GM23338 (cell line): ENCODE data around the gene CYSLTR2. TPM values are rescaled to one million over a fixed set of nuclear protein-coding genes. Genes with fewer than 3 reads are reported as not detected.

Experiments
- ATAC-seq: fragments of 200-7000 bp; cut with Tn5 transposase; 3 replicates; pipeline ENCODE4 v1.9.1; 2020
- DNase-seq: peaks from one replicate; pipeline ENCODE4 v3.0.0-alpha.2; 2015; ENCODE audit warnings: low spot score
- H2AFZ ChIP-seq: fragments of 200-600 bp; sonication (generic); 2 replicates; pipeline ENCODE4 v1.8.0; 2016; ENCODE audit warnings: antibody characterized with exemption, mild to moderate bottlenecking, moderate library complexity
- H3F3A ChIP-seq: fragments of 200-600 bp; sonication (generic); replicated peaks from 2 replicates; pipeline ENCODE4 v1.8.0; 2017; ENCODE audit warnings: antibody characterized with exemption, mixed run types, low read depth
- H3K27ac ChIP-seq: fragments of 200-600 bp; sonication (generic); 2 replicates; pipeline ENCODE4 v1.6.1; 2016; ENCODE audit warnings: low read depth
- H3K27me3 ChIP-seq: fragments of 200-600 bp; sonication (generic); 2 replicates; pipeline ENCODE4 v1.8.0; 2016; ENCODE audit warnings: mild to moderate bottlenecking, mixed run types, moderate library complexity; ENCODE audit not compliant: insufficient read depth
- H3K36me3 ChIP-seq: fragments of 200-600 bp; sonication (generic); 2 replicates; pipeline ENCODE4 v1.8.0; 2016; ENCODE audit warnings: mild to moderate bottlenecking; ENCODE audit not compliant: insufficient read depth
- H3K4me1 ChIP-seq: fragments of 200-600 bp; sonication (generic); 2 replicates; pipeline ENCODE4 v1.8.0; 2016; ENCODE audit warnings: mild to moderate bottlenecking, moderate library complexity; ENCODE audit not compliant: insufficient read depth
- H3K4me2 ChIP-seq: fragments of 200-600 bp; sonication (generic); 2 replicates; pipeline ENCODE4 v1.7.1; 2017; ENCODE audit warnings: mixed run types
- H3K4me3 ChIP-seq: fragments of 200-600 bp; sonication (generic); 2 replicates; pipeline ENCODE4 v1.6.1; 2016; ENCODE audit warnings: mixed run types
- H3K79me2 ChIP-seq: fragments of 200-600 bp; sonication (generic); replicated peaks from 2 replicates; pipeline ENCODE4 v1.8.0; 2017; ENCODE audit warnings: mild to moderate bottlenecking; ENCODE audit not compliant: insufficient read depth
- H3K9me2 ChIP-seq: fragments of 200-600 bp; sonication (generic); 2 replicates; pipeline ENCODE4 v1.8.0; 2017; ENCODE audit not compliant: insufficient read depth
- H4K20me1 ChIP-seq: fragments of 200-600 bp; sonication (generic); replicated peaks from 2 replicates; pipeline ENCODE4 v1.8.0; 2017; ENCODE audit warnings: mild to moderate bottlenecking; ENCODE audit not compliant: insufficient read depth
- H3K27ac Mint-ChIP-seq: 2 replicates; pipeline ENCODE4 v1.8.0; 2020; ENCODE audit warnings: inconsistent platforms, mild to moderate bottlenecking, moderate library complexity, mixed read lengths
- H3K27me3 Mint-ChIP-seq: 3 replicates; pipeline ENCODE4 v1.8.0; 2022; ENCODE audit warnings: low read depth, mild to moderate bottlenecking, moderate library complexity, mixed read lengths, inconsistent platforms; ENCODE audit not compliant: insufficient read depth, poor library complexity
- H3K36me3 Mint-ChIP-seq: 3 replicates; pipeline ENCODE4 v1.8.0; 2021; ENCODE audit warnings: low read depth, mild to moderate bottlenecking, inconsistent platforms, moderate library complexity, mixed read lengths
- H3K4me1 Mint-ChIP-seq: 3 replicates; pipeline ENCODE4 v1.8.0; 2020; ENCODE audit warnings: mild to moderate bottlenecking, inconsistent platforms, mixed read lengths
- H3K4me3 Mint-ChIP-seq: 3 replicates; pipeline ENCODE4 v1.8.0; 2021; ENCODE audit warnings: moderate library complexity, mild to moderate bottlenecking, inconsistent platforms, mixed read lengths
- H3K9me3 Mint-ChIP-seq: 3 replicates; pipeline ENCODE4 v1.8.0; 2020; ENCODE audit warnings: moderate library complexity, mild to moderate bottlenecking, inconsistent platforms, mixed read lengths
- CREB1 ChIP-seq: fragments of 250-450 bp; sonication (Bioruptor Pico); IDR thresholded peaks from 2 replicates; pipeline ENCODE4 v1.5.0; 2020; ENCODE audit warnings: low read depth, mild to moderate bottlenecking, moderate library complexity
- CTCF ChIP-seq, 2 experiments: fragments of 200-600 bp in 1 of 2; sonication (generic) in 1 of 2; conservative IDR thresholded peaks; 2 replicates each; pipeline versions ENCODE4 v1.5.1 to v1.6.1; 2016 to 2017; ENCODE audit warnings: antibody characterized with exemption in 2 of 2, low read depth in 2 of 2, mild to moderate bottlenecking in 2 of 2, moderate library complexity in 1 of 2
- EZH2 ChIP-seq: fragments of 200-600 bp; sonication (generic); IDR thresholded peaks from one replicate; pipeline ENCODE4 v1.8.0; 2017; ENCODE audit warnings: antibody characterized with exemption, mild to moderate bottlenecking, low read depth; ENCODE audit not compliant: unreplicated experiment
- JUNB ChIP-seq: IDR thresholded peaks from one replicate; pipeline ENCODE4 v1.6.1; 2016; ENCODE audit warnings: antibody characterized with exemption; ENCODE audit not compliant: unreplicated experiment
- NANOG ChIP-seq: IDR thresholded peaks from 2 replicates; pipeline ENCODE4 v1.6.1; 2016; ENCODE audit warnings: antibody characterized with exemption, borderline replicate concordance
- POLR2AphosphoS5 ChIP-seq: IDR thresholded peaks from 2 replicates; pipeline ENCODE4 v1.6.1; 2016; ENCODE audit warnings: antibody characterized with exemption, low read depth
- STAT1 ChIP-seq: IDR thresholded peaks from one replicate; pipeline ENCODE4 v1.6.1; 2016; ENCODE audit warnings: antibody characterized with exemption; ENCODE audit not compliant: unreplicated experiment
- ZNF114 ChIP-seq: fragments of 250-450 bp; sonication (Bioruptor Pico); IDR thresholded peaks from 2 replicates; pipeline ENCODE4 v1.5.0; 2020; ENCODE audit warnings: mild to moderate bottlenecking, moderate library complexity
- ZNF331 ChIP-seq: fragments of 250-450 bp; sonication (Bioruptor Pico); IDR thresholded peaks from 2 replicates; pipeline ENCODE4 v1.5.0; 2020; ENCODE audit warnings: low read depth, mild to moderate bottlenecking, moderate library complexity
- ZNF462 ChIP-seq: fragments of 250-450 bp; sonication (Bioruptor Pico); IDR thresholded peaks from 2 replicates; pipeline ENCODE4 v1.5.0; 2020; ENCODE audit warnings: mild to moderate bottlenecking, moderate library complexity
- polyA plus RNA-seq: library from polyadenylated mRNA; unstranded; fragments of >200 nt; fragmentation: Nextera tagmentation; extraction: Ambion mirVana; gene quantifications from 2 replicates; pipeline ENCODE4 v1.2.1, GENCODE V29; 2016
- total RNA-seq: library from RNA; depleted of rRNA; stranded (reverse); fragments of >200 nt; shearing (Covaris generic); gene quantifications from 2 replicates; pipeline ENCODE4 v1.2.3, GENCODE V29; 2014
- TF ChIP-seq, protein P1 (sequence below): IDR thresholded peaks from 2 replicates; pipeline ENCODE4 v1.6.1; 2016; ENCODE audit warnings: antibody characterized with exemption

CYSLTR2 gene
- total and polyA plus RNA-seq, 2 experiments from 2014 or later: not detected

- Mint-ChIP-seq H3K36me3 (peaks cover 31% of the 10 kb centered on the region), H3K4me1 (peaks cover 8% of the 10 kb centered on the region; the same call in 2 of the 3 replicates), H3K27ac (no peak overlapping the region), H3K27me3 (peaks cover 4% of the 10 kb centered on the region), H3K9me3 (peaks cover 58% of the 10 kb centered on the region), H3K4me3 (no peak overlapping the region)
- no peaks in the 10 kb centered on the region for H3F3A ChIP-seq
- peaks cover 4% of the 10 kb centered on the region; the same call in 1 of the 2 replicates for H3K9me2 ChIP-seq
- no peak overlapping the region for H3K27ac ChIP-seq
- H3K4me1 ChIP-seq: no peaks in the 10 kb centered on the region
- no peak overlapping the region for H2AFZ ChIP-seq
- H3K4me2 ChIP-seq: no peak overlapping the region
- no peaks in the 10 kb centered on the region for H3K27me3 ChIP-seq
- DNase-seq (no peak), ATAC-seq (no peak)
- no peak for TF ChIP-seq STAT1
- no peak for TF ChIP-seq ZNF331
- TF ChIP-seq CTCF (conservative IDR thresholded peaks at IDR 0.05; ENCODE audit: low read depth in 2 of 2): no peak
- TF ChIP-seq NANOG: no peak
- no peak for TF ChIP-seq CREB1
- TF ChIP-seq, protein P1, sequence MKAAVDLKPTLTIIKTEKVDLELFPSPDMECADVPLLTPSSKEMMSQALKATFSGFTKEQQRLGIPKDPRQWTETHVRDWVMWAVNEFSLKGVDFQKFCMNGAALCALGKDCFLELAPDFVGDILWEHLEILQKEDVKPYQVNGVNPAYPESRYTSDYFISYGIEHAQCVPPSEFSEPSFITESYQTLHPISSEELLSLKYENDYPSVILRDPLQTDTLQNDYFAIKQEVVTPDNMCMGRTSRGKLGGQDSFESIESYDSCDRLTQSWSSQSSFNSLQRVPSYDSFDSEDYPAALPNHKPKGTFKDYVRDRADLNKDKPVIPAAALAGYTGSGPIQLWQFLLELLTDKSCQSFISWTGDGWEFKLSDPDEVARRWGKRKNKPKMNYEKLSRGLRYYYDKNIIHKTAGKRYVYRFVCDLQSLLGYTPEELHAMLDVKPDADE: no peak
- no peak for TF ChIP-seq JUNB
- no peak for TF ChIP-seq POLR2AphosphoS5
- no peak for TF ChIP-seq ZNF114 (CRISPR knock-in tag)
- TF ChIP-seq EZH2: no peak
- no peaks in the 10 kb centered on the region for H3K79me2 ChIP-seq
- no peak overlapping the region for H3K4me3 ChIP-seq
- H4K20me1 ChIP-seq: no peaks in the 10 kb centered on the region
- peaks cover 10% of the 10 kb centered on the region for H3K36me3 ChIP-seq
Observed at GRCh38 chr13:48712141-48712540, 58.4 kb downstream of the CYSLTR2 start.

- Histone ChIP-seq H3K27ac (no peak overlapping the region), H2AFZ (no peak overlapping the region), H4K20me1 (no peaks in the 10 kb centered on the region), H3K9me2 (no peaks in the 10 kb centered on the region), H3K27me3 (no peaks in the 10 kb centered on the region), H3K4me3 (no peak overlapping the region), H3K36me3 (peaks cover 11% of the 10 kb centered on the region), H3K4me2 (no peak overlapping the region), H3K79me2 (no peaks in the 10 kb centered on the region), H3K4me1 (no peaks in the 10 kb centered on the region), H3F3A (no peaks in the 10 kb centered on the region)
- H3K36me3 Mint-ChIP-seq: peaks cover 32% of the 10 kb centered on the region
- no peak overlapping the region for H3K4me3 Mint-ChIP-seq
- no peak overlapping the region for H3K27ac Mint-ChIP-seq
- peaks cover 73% of the 10 kb centered on the region for H3K9me3 Mint-ChIP-seq
- no peak for ATAC-seq
- peak; percentile 51 for DNase-seq
- no peaks in the 10 kb centered on the region for H3K4me1 Mint-ChIP-seq
- H3K27me3 Mint-ChIP-seq: peaks cover 4% of the 10 kb centered on the region
- TF ChIP-seq, protein P1: no peak
- no peak for TF ChIP-seq ZNF462 (CRISPR knock-in tag)
- no peak for TF ChIP-seq EZH2
- no peak for TF ChIP-seq JUNB
Observed at GRCh38 chr13:48715977-48716376, 62.2 kb downstream of the CYSLTR2 start.
